SH-SY5Y (cell line): ENCODE measurements around the gene NTM.

Experiments
- GATA2 ChIP-seq: IDR thresholded peaks from 2 replicates; pipeline ENCODE4 v1.6.1; 2011; ENCODE audit warnings: mild to moderate bottlenecking, low read depth, low read length
- GATA3 ChIP-seq: IDR thresholded peaks from 2 replicates; pipeline ENCODE4 v1.6.1; 2011; ENCODE audit warnings: low read depth, mild to moderate bottlenecking, low read length, moderate library complexity

DNA sequence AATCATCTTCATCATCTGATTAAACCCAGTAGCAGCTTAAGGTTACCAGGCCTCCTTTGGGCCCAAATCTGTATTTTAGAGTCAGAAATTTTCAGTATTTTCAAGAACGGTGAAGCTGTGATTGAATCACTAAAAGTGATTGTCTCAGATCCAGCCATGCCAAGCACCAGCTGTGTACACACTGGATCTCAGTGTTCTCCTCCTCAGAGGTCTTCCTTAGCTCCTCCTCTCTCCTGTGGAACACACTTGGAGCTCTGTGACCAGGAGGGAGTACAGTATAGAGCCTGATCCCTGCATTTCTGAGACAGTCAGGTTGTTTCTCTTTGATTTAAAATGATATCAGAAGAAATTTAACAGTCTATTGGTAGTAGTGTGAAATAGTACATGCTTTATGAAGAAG lies 401.1 kb downstream of the NTM start:
- TF ChIP-seq GATA3 (no peak), GATA2 (no peak)
